KMS-11 (cell line): ENCODE data around the gene MAGI2.

Source experiments
- H2AFZ ChIP-seq: fragments of 200-600 bp; sonication (generic); 2 replicates; pipeline ENCODE4 v1.6.1; 2016; ENCODE audit warnings: antibody characterized with exemption, mixed run types, low read depth
- H3K27ac ChIP-seq: fragments of 200-600 bp; sonication (generic); 2 replicates; pipeline ENCODE4 v1.6.1; 2016; ENCODE audit warnings: mild to moderate bottlenecking, mixed run types
- H3K27me3 ChIP-seq: fragments of 200-600 bp; sonication (generic); 2 replicates; pipeline ENCODE4 v1.6.1; 2017; ENCODE audit warnings: mild to moderate bottlenecking, low read depth, mixed run types, moderate library complexity; ENCODE audit not compliant: insufficient read depth
- H3K36me3 ChIP-seq: fragments of 200-600 bp; sonication (generic); 2 replicates; pipeline ENCODE4 v1.6.1; 2017; ENCODE audit warnings: mild to moderate bottlenecking, mixed run types; ENCODE audit not compliant: insufficient read depth
- H3K4me1 ChIP-seq: fragments of 200-600 bp; sonication (generic); 2 replicates; pipeline ENCODE4 v1.6.1; 2016; ENCODE audit warnings: mild to moderate bottlenecking, low read depth, mixed run types; ENCODE audit not compliant: poor library complexity, severe bottlenecking
- H3K4me2 ChIP-seq: fragments of 200-600 bp; sonication (generic); 2 replicates; pipeline ENCODE4 v1.7.0; 2016; ENCODE audit warnings: mild to moderate bottlenecking, mixed run types
- H3K4me3 ChIP-seq: fragments of 200-600 bp; sonication (generic); IDR thresholded peaks from 2 replicates; pipeline ENCODE4 v1.6.1; 2017; ENCODE audit warnings: low read depth, low read length, mixed read lengths; ENCODE audit not compliant: insufficient read depth
- H3K79me2 ChIP-seq: fragments of 200-600 bp; sonication (generic); 2 replicates; pipeline ENCODE4 v1.6.1; 2016; ENCODE audit warnings: low read depth, mixed run types; ENCODE audit not compliant: insufficient read depth
- H3K9ac ChIP-seq: fragments of 200-600 bp; sonication (generic); 2 replicates; pipeline ENCODE4 v1.6.1; 2016; ENCODE audit warnings: mild to moderate bottlenecking, mixed run types
- H4K20me1 ChIP-seq: fragments of 200-600 bp; sonication (generic); 2 replicates; pipeline ENCODE4 v1.6.1; 2016; ENCODE audit warnings: mild to moderate bottlenecking, mixed run types; ENCODE audit not compliant: insufficient read depth
- CTCF ChIP-seq: fragments of 200-600 bp; sonication (generic); conservative IDR thresholded peaks from 2 replicates; pipeline ENCODE4 v1.6.1; 2017; ENCODE audit warnings: low read depth, mild to moderate bottlenecking, antibody characterized with exemption, low read length, moderate library complexity, mixed read lengths

MAGI2 gene

DNA sequence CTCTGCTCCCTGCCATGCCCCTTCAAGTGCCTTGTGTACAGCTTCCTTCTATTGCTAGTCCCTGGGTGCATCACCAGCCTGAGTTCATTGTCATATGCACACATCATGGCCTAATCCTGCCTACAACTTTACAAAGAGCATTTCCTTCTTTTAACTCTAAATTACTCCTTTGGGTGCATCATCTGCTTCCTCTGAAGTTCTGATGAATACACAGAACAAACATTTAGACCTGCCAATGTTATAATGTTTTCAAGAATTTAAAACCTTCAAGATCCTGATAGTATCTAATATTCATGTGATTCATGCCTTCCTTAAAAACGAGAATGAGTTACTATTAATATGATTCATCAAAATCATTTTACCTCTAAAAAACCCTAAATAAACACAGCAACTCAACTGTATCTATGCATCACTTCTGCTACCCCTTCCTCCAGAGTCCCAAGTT, 357.1 kb downstream of the MAGI2 start:
- Histone ChIP-seq H3K9ac (no peak overlapping the region), H4K20me1 (no peaks in the 10 kb centered on the region), H3K36me3 (no peaks in the 10 kb centered on the region), H3K79me2 (no peaks in the 10 kb centered on the region), H3K4me3 (no peak overlapping the region), H3K27me3 (no peaks in the 10 kb centered on the region), H3K4me1 (no peaks in the 10 kb centered on the region), H3K27ac (no peak overlapping the region), H2AFZ (no peak overlapping the region), H3K4me2 (no peak overlapping the region)
- no peak for TF ChIP-seq CTCF

GRCh38 chr7:79093421-79093820, 360.0 kb downstream of the MAGI2 start:
- H3K79me2 ChIP-seq = no peaks in the 10 kb centered on the region
- H3K9ac ChIP-seq = no peak overlapping the region
- H3K4me1 ChIP-seq = no peaks in the 10 kb centered on the region
- H3K27ac ChIP-seq = no peak overlapping the region
- no peak overlapping the region for H2AFZ ChIP-seq
- H3K36me3 ChIP-seq = no peaks in the 10 kb centered on the region
- no peaks in the 10 kb centered on the region for H4K20me1 ChIP-seq
- H3K27me3 ChIP-seq = no peaks in the 10 kb centered on the region
- TF ChIP-seq CTCF = no peak
- H3K4me2 ChIP-seq = no peak overlapping the region
- H3K4me3 ChIP-seq = no peak overlapping the region

- no peaks in the 10 kb centered on the region for H3K79me2 ChIP-seq
- no peak overlapping the region for H3K4me3 ChIP-seq
- no peaks in the 10 kb centered on the region for H3K4me1 ChIP-seq
- H4K20me1 ChIP-seq = no peaks in the 10 kb centered on the region
- no peak overlapping the region for H2AFZ ChIP-seq
- no peak for TF ChIP-seq CTCF
- no peak overlapping the region for H3K9ac ChIP-seq
- H3K27ac ChIP-seq = no peak overlapping the region
- no peaks in the 10 kb centered on the region for H3K27me3 ChIP-seq
- H3K4me2 ChIP-seq = no peak overlapping the region
- no peaks in the 10 kb centered on the region for H3K36me3 ChIP-seq
Measured at GRCh38 chr7:79091661-79092060, 361.8 kb downstream of the MAGI2 start.

- H3K9ac ChIP-seq = no peak overlapping the region
- no peaks in the 10 kb centered on the region for H3K36me3 ChIP-seq
- TF ChIP-seq CTCF = no peak
- no peaks in the 10 kb centered on the region for H3K79me2 ChIP-seq
- H2AFZ ChIP-seq = no peak overlapping the region
- H4K20me1 ChIP-seq = no peaks in the 10 kb centered on the region
- H3K4me3 ChIP-seq = no peak overlapping the region
- no peaks in the 10 kb centered on the region for H3K4me1 ChIP-seq
- H3K4me2 ChIP-seq = no peak overlapping the region
- no peak overlapping the region for H3K27ac ChIP-seq
- no peaks in the 10 kb centered on the region for H3K27me3 ChIP-seq
Measured at GRCh38 chr7:79091011-79091410, 362.5 kb downstream of the MAGI2 start.
